GM12878 (cell line): Measurements from ENCODE around the gene TMEM86A. TPM values are rescaled to one million over a fixed set of nuclear protein-coding genes. Genes with fewer than 3 reads are reported as not detected.

ENCODE experiments used
- ATAC-seq: fragments of 200-7000 bp; cut with Tn5 transposase; 3 replicates; pipeline ENCODE4 v1.9.1; 2020; ENCODE audit warnings: mild to moderate bottlenecking, moderate library complexity
- Bru-seq: library from RNA; stranded (reverse); fragments of 400-500 nt; gene quantifications from one replicate; lab custom pipeline; 2021; lab: Mats Ljungman, UMichigan
- BruChase-seq, 2 experiments: library from RNA; stranded (reverse); fragments of 400-500 nt; gene quantifications; one replicate each; lab custom pipeline; 2021; lab: Mats Ljungman, UMichigan
- BruUV-seq: library from RNA; stranded (reverse); fragments of 400-500 nt; replicated peaks from 2 replicates; lab custom pipeline; 2021; lab: Mats Ljungman, UMichigan
- CTCF ChIA-PET: fragments of 300-600 bp; sonication (Branson Sonifier 250); formaldehyde crosslinking; extraction: SDS; loops from one replicate; lab custom pipeline; 2021; ENCODE audit warnings: inconsistent platforms; lab: Yijun Ruan, JAX
- POLR2A ChIA-PET: fragments of 350-600 bp; formaldehyde crosslinking; extraction: SDS; loops from one replicate; lab custom pipeline; 2021; ENCODE audit warnings: inconsistent platforms; lab: Charles Lee
- RAD21 ChIA-PET: fragments of 300-600 bp; sonication (Branson Sonifier 250); formaldehyde crosslinking; loops from one replicate; lab custom pipeline; 2023; ENCODE audit warnings: antibody characterized with exemption; ENCODE audit not compliant: unreplicated experiment; lab: Charles Lee
- SMC1A ChIA-PET: fragments of 300-600 bp; sonication (Branson Sonifier 250); formaldehyde crosslinking; loops from one replicate; lab custom pipeline; 2023; ENCODE audit not compliant: unreplicated experiment, uncharacterized antibody; lab: Charles Lee
- DNase-seq: peaks from one replicate; pipeline ENCODE4 v3.0.0-alpha.2; 2011; ENCODE audit warnings: low read depth, low spot score
- FAIRE-seq: peaks from 3 replicates; lab custom pipeline; 2011; peaks lifted over from hg19 to GRCh38; lab: Jason Lieb, UNC
- H2AFZ ChIP-seq: 2 replicates; pipeline ENCODE4 v1.6.0; 2011; ENCODE audit warnings: low read depth, low read length, control low read depth; ENCODE audit not compliant: control insufficient read depth
- H3K27ac ChIP-seq: 2 replicates; pipeline ENCODE4 v1.5.1; 2011; ENCODE audit warnings: control low read depth; ENCODE audit not compliant: control insufficient read depth, insufficient read depth
- H3K27me3 ChIP-seq, 2 experiments: replicated peaks in 1 of 2; 2 replicates each; pipeline versions ENCODE4 v1.6.0 to v1.6.1; 2011; ENCODE audit warnings: low read length in 1 of 2; ENCODE audit not compliant: control insufficient read depth in 2 of 2, insufficient read depth in 2 of 2
- H3K36me3 ChIP-seq, 2 experiments: 2 replicates each; pipeline ENCODE4 v1.5.1; 2011; ENCODE audit warnings: low read length in 1 of 2; ENCODE audit not compliant: control insufficient read depth in 2 of 2, insufficient read depth in 2 of 2
- H3K4me1 ChIP-seq: 2 replicates; pipeline ENCODE4 v1.6.1; 2011; ENCODE audit warnings: mild to moderate bottlenecking, low read length, moderate library complexity, mixed read lengths; ENCODE audit not compliant: control insufficient read depth, insufficient read depth
- H3K4me2 ChIP-seq: 2 replicates; pipeline ENCODE4 v1.6.0; 2011; ENCODE audit warnings: control low read depth; ENCODE audit not compliant: control insufficient read depth, insufficient read depth
- H3K4me3 ChIP-seq: fragments of 200-600 bp; sonication (generic); 2 replicates; pipeline ENCODE4 v1.5.1; 2016
- H3K79me2 ChIP-seq: 2 replicates; pipeline ENCODE4 v1.6.0; 2011; ENCODE audit warnings: low read length; ENCODE audit not compliant: control insufficient read depth, insufficient read depth
- H3K9ac ChIP-seq: 2 replicates; pipeline ENCODE4 v1.8.0; 2011; ENCODE audit warnings: low read length, control low read depth, mixed read lengths; ENCODE audit not compliant: control insufficient read depth, insufficient read depth
- H3K9me3 ChIP-seq: replicated peaks from 3 replicates; pipeline ENCODE4 v1.5.1; 2011; ENCODE audit warnings: mild to moderate bottlenecking, low read length; ENCODE audit not compliant: control insufficient read depth, insufficient read depth
- H4K20me1 ChIP-seq: 2 replicates; pipeline ENCODE4 v1.6.0; 2011; ENCODE audit not compliant: control insufficient read depth, insufficient read depth
- BHLHE40 ChIP-seq, 2 experiments: fragments of 450-650 bp in 1 of 2; IDR thresholded peaks; 2 replicates each; pipeline ENCODE4 v1.6.1; 2011 to 2017; ENCODE audit warnings: low read depth in 2 of 2, borderline replicate concordance in 1 of 2, improper control_type of control experiment in 1 of 2, low read length in 1 of 2, mild to moderate bottlenecking in 1 of 2
- CREB1 ChIP-seq: IDR thresholded peaks from 2 replicates; pipeline ENCODE4 v1.6.1; 2012; ENCODE audit warnings: low read depth, mild to moderate bottlenecking, inconsistent platforms
- CREM ChIP-seq: IDR thresholded peaks from 2 replicates; pipeline ENCODE4 v1.6.1; 2014; ENCODE audit warnings: antibody characterized with exemption, low read depth
- DPF2 ChIP-seq: fragments of 450-650 bp; IDR thresholded peaks from 2 replicates; pipeline ENCODE4 v1.6.1; 2017; ENCODE audit warnings: mild to moderate bottlenecking
- EGR1 ChIP-seq, 2 experiments: IDR thresholded peaks; 1 replicate in 1 of 2; 2 replicates in 1 of 2; pipeline ENCODE4 v1.6.1; 2011 to 2012; ENCODE audit warnings: low read depth in 2 of 2, low read length in 2 of 2, borderline replicate concordance in 1 of 2, mild to moderate bottlenecking in 1 of 2, moderate library complexity in 1 of 2
- FOS ChIP-seq: IDR thresholded peaks from 3 replicates; pipeline ENCODE4 v1.6.1; 2011; ENCODE audit warnings: borderline replicate concordance; ENCODE audit not compliant: insufficient read length; ENCODE audit errors: extremely low read depth
- GATAD2B ChIP-seq: fragments of 450-650 bp; conservative IDR thresholded peaks from 2 replicates; pipeline ENCODE4 v1.6.1; 2017; ENCODE audit warnings: low read depth, mild to moderate bottlenecking, moderate library complexity
- IKZF1 ChIP-seq: fragments of 450-650 bp; conservative IDR thresholded peaks from 2 replicates; pipeline ENCODE4 v1.6.1; 2017; ENCODE audit warnings: antibody characterized with exemption, mild to moderate bottlenecking
- KAT2A ChIP-seq: conservative IDR thresholded peaks from 2 replicates; pipeline ENCODE4 v1.6.1; 2011; ENCODE audit warnings: low read depth, low read length; ENCODE audit not compliant: control insufficient read depth
- LARP7 ChIP-seq: fragments of 450-650 bp; IDR thresholded peaks from 2 replicates; pipeline ENCODE4 v1.6.1; 2017; ENCODE audit warnings: mild to moderate bottlenecking
- NFYB ChIP-seq: IDR thresholded peaks from 2 replicates; pipeline ENCODE4 v1.6.1; 2011; ENCODE audit warnings: low read depth, mild to moderate bottlenecking, low read length, improper control_type of control experiment, moderate library complexity; ENCODE audit not compliant: insufficient read depth
- NKRF ChIP-seq: fragments of 450-650 bp; conservative IDR thresholded peaks from 2 replicates; pipeline ENCODE4 v1.6.1; 2017; ENCODE audit warnings: mild to moderate bottlenecking, moderate library complexity
- NR2F1 ChIP-seq: fragments of 450-650 bp; conservative IDR thresholded peaks from 2 replicates; pipeline ENCODE4 v1.6.1; 2017; ENCODE audit warnings: mild to moderate bottlenecking
- RELA ChIP-seq: fragments of 450-650 bp; IDR thresholded peaks from 2 replicates; pipeline ENCODE4 v1.8.0; 2014; ENCODE audit warnings: borderline replicate concordance; ENCODE audit not compliant: partially characterized antibody
- SREBF2 ChIP-seq: IDR thresholded peaks from 2 replicates; pipeline ENCODE4 v1.6.1; 2012; ENCODE audit warnings: mild to moderate bottlenecking, low read length
- YY1 ChIP-seq: IDR thresholded peaks from 2 replicates; pipeline ENCODE4 v1.6.1; 2011; ENCODE audit warnings: low read depth, mild to moderate bottlenecking, low read length
- WGBS: methylation state at CpG from one replicate; pipeline ENCODE4 v1.1.6; 2016; ENCODE audit warnings: low lambda C conversion rate; ENCODE audit not compliant: insufficient replicate concordance, insufficient coverage; ENCODE audit errors: missing lambda C conversion rate; 5-methylcytosine and 5-hydroxymethylcytosine counted together
- in situ Hi-C: fragments of 300-500 bp; cut with MboI; formaldehyde crosslinking; loops from 9 replicates; pipeline ENCODE4 v1.14.3; 2018; ENCODE audit warnings: mixed read lengths
- intact Hi-C: fragments of 100-400 bp; cut with micrococcal nuclease; formaldehyde crosslinking; loops from one replicate; pipeline ENCODE4 v1.14.2; 2022; ENCODE audit not compliant: unreplicated experiment
- long read RNA-seq, 2 experiments: library from polyadenylated mRNA; unstranded; transcript quantifications; one replicate each; pipeline ENCODE4 v2.0.0, GENCODE V29; 2019 to 2020
- polyA minus RNA-seq, 3 experiments: library from RNA; depleted of rRNA, polyadenylated mRNA; stranded (reverse); fragments of >200 nt; gene quantifications; 2 replicates each; pipeline ENCODE4 v1.2.3, GENCODE V29; 2011
- polyA plus RNA-seq, 11 experiments: library from polyadenylated mRNA; depleted of rRNA in 4 of 11; unstranded in 6 of 11; stranded (reverse) in 5 of 11; fragments of >200 nt; fragmentation: Nextera tagmentation in 4 of 11; fragmentation: Illumina TruSeq in 1 of 11; extraction: Ambion mirVana in 4 of 11; extraction: Trizol in 1 of 11; gene quantifications; 1 replicate in 1 of 11; 2 replicates in 10 of 11; pipeline versions ENCODE4 v1.2.1 to v1.2.3, GENCODE V29; 2011 to 2016; ENCODE audit warnings: inconsistent platforms in 2 of 11, missing spikeins in 2 of 11, low read depth in 1 of 11
- total RNA-seq, 4 experiments: library from RNA; depleted of rRNA in 3 of 4; stranded (reverse); fragments of >200 nt in 3 of 4; fragmentation: Illumina TruSeq in 1 of 4; extraction: Trizol in 1 of 4; gene quantifications; 2 replicates each; pipeline versions ENCODE4 v1.2.1 to v1.2.3, GENCODE V29; 2013 to 2021

Gene TMEM86A
- total RNA-seq (2013; cell fraction: nucleolus; rRNA removed) = 0.13 TPM in 1 of 2 replicates, not detected in the other
- 0.06 TPM in 1 of 2 replicates, not detected in the other for total RNA-seq (2014; rRNA removed)
- total RNA-seq (2014; rRNA removed; fragmentation: Illumina TruSeq; extraction: Trizol) = not detected in 2 replicates
- total RNA-seq (2021) = not detected in 2 replicates
- 0.10 TPM for polyA plus RNA-seq (2011; ENCODE audit: low read depth)
- not detected in 2 replicates for polyA plus RNA-seq (2011; rRNA removed)
- 0.07 TPM in 1 of 2 replicates, not detected in the other for polyA plus RNA-seq (2011; cell fraction: cytosol; rRNA removed)
- 0.10 TPM in 1 of 2 replicates, not detected in the other for polyA plus RNA-seq (2011; cell fraction: nucleus; rRNA removed)
- 0.08 TPM in 2 replicates for polyA plus RNA-seq (2012)
- polyA plus RNA-seq (2014; fragmentation: Illumina TruSeq; extraction: Trizol) = 0.11 TPM in 1 of 2 replicates, not detected in the other
- not detected for polyA plus RNA-seq (2014; fragmentation: Nextera tagmentation; extraction: Ambion mirVana)
- 0.01 and 0.03 TPM in 2 replicates for polyA plus RNA-seq (2014; rRNA removed)
- polyA plus RNA-seq (2016; fragmentation: Nextera tagmentation; extraction: Ambion mirVana) = under 1 TPM in 1 of 2 experiments, not detected in 1; 0.11 TPM
- not detected in 2 replicates for polyA minus RNA-seq (2011; rRNA and poly(A)+ RNA removed)
- not detected in 2 replicates for polyA minus RNA-seq (2011; cell fraction: cytosol; rRNA and poly(A)+ RNA removed)
- polyA minus RNA-seq (2011; cell fraction: nucleus; rRNA and poly(A)+ RNA removed) = not detected in 2 replicates
- percentile 29 among the genes with signal in this experiment for Bru-seq, nascent RNA
- BruChase-seq, experiment 1, labeled RNA remaining after a 6-hour chase = percentile 12 among the genes with signal in this experiment
- BruChase-seq, experiment 2, labeled RNA remaining after a 2-hour chase = percentile 12 among the genes with signal in this experiment
- long read RNA-seq, experiment 1 = 0 reads
- long read RNA-seq, experiment 2 = 0 reads

- WGBS = 3% methylated on average over 42 of the region's 98 CpGs
- no peak for FAIRE-seq
- Histone ChIP-seq H3K27me3 (peaks cover 5 to 16% of the 10 kb centered on the region in 2 experiments), H3K79me2 (no peaks in the 10 kb centered on the region), H3K36me3 (no peaks in the 10 kb centered on the region), H4K20me1 (no peaks in the 10 kb centered on the region), H3K4me2 (peak within 1 kb of the TSS; percentile 91), H3K9me3 (no peaks in the 10 kb centered on the region), H3K4me3 (peak within 1 kb of the TSS; percentile 73), H3K4me1 (peaks cover 6% of the 10 kb centered on the region; the same call in 1 of the 2 replicates), H2AFZ (peak within 1 kb of the TSS; percentile 68), H3K9ac (no peak within 1 kb of the TSS), H3K27ac (no peak within 1 kb of the TSS)
- ATAC-seq = peak; percentile 94
- ChIA-PET SMC1A (interaction anchor here (0.7 kb wide), 1 partner anchor 22 kb away, joined by 3 read pairs; no protein-coding TSS in a partner anchor), CTCF (interaction anchor here (1.0 to 1.8 kb wide), 4 partner anchors 23 to 33 kb away, joined by 3 to 5 read pairs (median 3); partner anchors contain the start of gene IGSF22), RAD21 (no interaction called here), POLR2A (interaction anchor here (1.6 kb wide), 1 partner anchor 65 kb away, joined by 4 read pairs; the partner anchor contains the start of gene SPTY2D1)
- intact Hi-C loops (no loop called here), in situ Hi-C loops (no loop called here)
- BruUV-seq = no TSS peak
- DNase-seq = no peak
- TF ChIP-seq BHLHE40 (IDR thresholded peaks at IDR 0.05; ENCODE audit: borderline replicate concordance in 1 of 2, low read depth in 2 of 2, low read length in 1 of 2) (peak; percentile 69 to 84; a peak in 3 of 4 replicates), YY1 (0 out of 2 replicates have a peak, but pooled peaks have one; percentile 14), KAT2A (no peak), IKZF1 (peak; percentile 31; the same call in 1 of the 2 replicates), EGR1 (IDR thresholded peaks at IDR 0.05; ENCODE audit: borderline replicate concordance in 1 of 2, low read depth in 2 of 2, low read length in 2 of 2) (0 out of 3 replicates have a peak, but pooled peaks of 1 of the 2 experiments have one; percentile 13), FOS (no peak), DPF2 (no peak), RELA (no peak), CREM (peak; percentile 54; the same call in 1 of the 2 replicates), NKRF (peak; percentile 52; the same call in 1 of the 2 replicates), NFYB (0 out of 2 replicates have a peak, but pooled peaks have one; percentile 18), SREBF2 (no peak), GATAD2B (peak; percentile 67; the same call in 1 of the 2 replicates), CREB1 (peak; percentile 50; the same call in 1 of the 2 replicates), NR2F1 (peak; percentile 54), LARP7 (peak; percentile 31; the same call in 1 of the 2 replicates)
Measured at GRCh38 chr11:18698341-18699268, at the start of gene TMEM86A. TSS of gene TMEM86A (plus strand) at chr11:18698779. CDS start at chr11:18698887, 108 bp downstream.
